RWPE1 (cell line): ENCODE data around the gene XPNPEP2.

Source experiments
- CTCF ChIA-PET: fragments of 350-600 bp; sonication (Branson Sonifier 250); formaldehyde crosslinking; extraction: SDS; loops from one replicate; lab custom pipeline; 2021; lab: Yijun Ruan, JAX
- POLR2A ChIA-PET: fragments of 400-600 bp; formaldehyde crosslinking; extraction: SDS; loops from one replicate; lab custom pipeline; 2020; ENCODE audit warnings: antibody characterized with exemption; ENCODE audit not compliant: low non-redundant PET; lab: Yijun Ruan, JAX
- DNase-seq: peaks from one replicate; pipeline ENCODE4 v3.0.0; 2012; ENCODE audit warnings: low spot score
- H3K27ac ChIP-seq: fragments of 450-650 bp; 2 replicates; pipeline ENCODE4 v1.5.1; 2017
- CTCF ChIP-seq: fragments of 450-650 bp; conservative IDR thresholded peaks from 2 replicates; pipeline ENCODE4 v1.5.1; 2017; ENCODE audit warnings: low read depth, mild to moderate bottlenecking

The XPNPEP2 gene

DNA sequence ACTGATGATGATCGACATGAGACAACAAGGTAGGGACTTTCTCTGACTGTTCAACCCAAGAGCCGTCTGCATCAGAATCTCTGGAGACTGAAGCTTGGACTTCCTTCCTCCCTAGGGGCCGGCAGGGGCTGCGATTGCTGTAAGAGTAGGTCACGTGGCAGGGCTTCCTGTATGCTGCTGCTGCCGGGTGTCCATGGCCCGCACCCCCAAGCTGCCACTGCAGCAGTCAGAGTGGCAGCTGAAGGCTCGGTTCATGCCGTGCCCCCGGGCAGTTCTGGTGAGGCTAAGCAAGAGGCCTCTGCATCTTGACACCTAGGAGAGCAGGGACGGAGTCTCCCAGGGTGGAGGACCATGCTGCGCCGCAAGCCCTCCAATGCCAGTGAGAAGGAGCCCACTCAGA, 41.0 kb downstream of the XPNPEP2 start, which contains the start of gene SASH3:
SASH3 (plus strand) TSS at position 203 of the 400 bp plus-strand sequence; CDS start at position 352, 149 bp downstream.
- POLR2A ChIA-PET, result no interaction called here

GRCh38 chrX:129780441-129781105, 41.8 kb downstream of the XPNPEP2 start:
- no peak overlapping the region for H3K27ac ChIP-seq
- DNase-seq, result no peak
- TF ChIP-seq CTCF, result no peak
- CTCF ChIA-PET, result no interaction called here
- POLR2A ChIA-PET, result no interaction called here

More for the DNA sequence above, 41.0 kb downstream of the XPNPEP2 start, which contains the start of gene SASH3:
- H3K27ac ChIP-seq, result no peak within 1 kb of the TSS
- DNase-seq, result no peak
- TF ChIP-seq CTCF, result no peak
- CTCF ChIA-PET, result no interaction called here

GRCh38 chrX:129781134-129781672, 42.4 kb downstream of the XPNPEP2 start:
- CTCF ChIA-PET, result interaction anchor here (0.6 kb wide), 1 partner anchor 65 kb away, joined by 10 read pairs; no protein-coding TSS in a partner anchor
- POLR2A ChIA-PET, result no interaction called here
- no peak overlapping the region for H3K27ac ChIP-seq
- no peak for TF ChIP-seq CTCF
- DNase-seq, result no peak

DNA sequence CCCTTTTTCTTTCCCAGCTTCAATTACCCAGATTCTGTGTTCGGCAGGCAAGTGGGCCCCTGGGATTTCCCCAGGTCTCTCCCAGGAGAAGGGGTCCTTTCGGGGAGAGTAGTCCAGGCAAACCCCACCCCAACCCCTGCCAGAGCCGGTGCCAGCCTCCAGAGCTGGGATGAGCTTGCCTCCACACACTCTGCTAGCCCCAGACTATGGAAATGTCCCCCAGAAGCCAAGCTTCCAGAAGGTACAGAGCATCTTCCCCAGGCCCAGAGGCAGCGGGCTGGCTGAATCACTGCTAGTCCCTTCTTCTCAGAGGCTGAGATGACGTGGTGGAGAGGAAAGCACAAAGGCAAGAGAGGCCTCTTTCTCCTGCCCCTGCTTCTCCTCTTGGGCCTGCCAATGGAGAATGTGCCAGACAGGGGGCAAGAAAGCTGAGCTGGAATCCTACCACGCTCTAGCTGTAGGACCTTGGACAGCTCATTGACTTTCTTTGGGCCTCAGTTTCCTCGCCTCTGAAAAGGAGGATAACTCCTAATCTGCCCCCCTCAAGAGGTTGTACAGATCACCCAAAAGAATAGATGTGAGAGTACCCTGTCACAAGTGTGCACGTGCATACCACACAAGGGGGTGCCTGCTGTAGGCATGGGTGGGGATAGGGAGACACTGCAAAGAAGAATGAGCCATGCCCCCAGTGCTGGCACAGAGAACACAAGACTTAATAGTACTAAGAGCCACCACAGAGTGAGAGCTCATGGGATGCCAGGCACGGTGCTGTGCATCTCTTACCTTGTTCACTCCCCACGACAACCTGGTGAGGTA, 43.1 kb downstream of the XPNPEP2 start:
- POLR2A ChIA-PET, result no interaction called here

GRCh38 chrX:129782706-129783105, 43.9 kb downstream of the XPNPEP2 start:
- CTCF ChIA-PET, result no interaction called here
- no peak overlapping the region for H3K27ac ChIP-seq
- TF ChIP-seq CTCF, result no peak
- POLR2A ChIA-PET, result no interaction called here
- DNase-seq, result no peak

More for the DNA sequence above, 43.1 kb downstream of the XPNPEP2 start:
- no peak overlapping the region for H3K27ac ChIP-seq
- CTCF ChIA-PET, result interaction anchor here (0.6 kb wide), 1 partner anchor 64 kb away, joined by 10 read pairs; no protein-coding TSS in a partner anchor
- no peak for TF ChIP-seq CTCF
- DNase-seq, result no peak

DNA sequence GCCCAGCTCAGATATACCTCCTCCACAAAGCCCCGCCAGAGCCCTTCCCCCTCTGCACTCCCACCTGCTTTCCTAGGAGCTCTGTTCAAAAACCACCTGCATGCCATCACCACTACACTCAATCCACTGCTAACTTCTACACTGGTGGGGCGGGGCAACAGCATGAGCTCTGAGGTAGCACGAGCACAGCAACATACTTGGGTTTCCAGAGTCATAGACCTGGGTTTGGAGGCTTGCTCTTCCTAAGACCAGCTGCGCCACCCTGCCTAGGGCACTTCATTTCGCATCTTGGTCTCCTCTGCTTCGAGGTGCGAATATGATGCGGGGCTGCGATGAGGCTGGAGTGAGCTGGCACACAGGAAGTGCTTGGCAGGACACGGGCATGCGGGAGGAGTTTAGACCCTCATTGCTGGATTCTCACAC, 44.5 kb downstream of the XPNPEP2 start:
- no peak for TF ChIP-seq CTCF
- DNase-seq, result no peak
- ChIA-PET CTCF (no interaction called here), POLR2A (no interaction called here)
- H3K27ac ChIP-seq, result no peak overlapping the region
